ENCODE data around the gene FASTKD1. TPM values are rescaled to one million over a fixed set of nuclear protein-coding genes. Genes with fewer than 3 reads are reported as not detected.

The FASTKD1 gene
- total RNA-seq, 2 donors from 2014 or later: 22.6 to 26.7 TPM

GRCh38 chr2:169509298-169509885, 64.3 kb downstream of the FASTKD1 start, which contains the start of gene KLHL41:
Gene KLHL41 (plus strand): TSS chr2:169509702. CDS start chr2:169509779, 77 bp downstream.
- no peaks in the 10 kb centered on the region for H3K27me3 ChIP-seq
- H3K36me3 ChIP-seq: no peaks in the 10 kb centered on the region
- H3K4me3 ChIP-seq: peak within 1 kb of the TSS; percentile 40 to 41
- DNase-seq (ENCODE audit: low spot score): no peak
- H3K4me1 ChIP-seq: peaks cover 0 to 9% of the 10 kb centered on the region in 2 donors
- H3K9me3 ChIP-seq: no peaks in the 10 kb centered on the region
- H3K27ac ChIP-seq: peak within 1 kb of the TSS; percentile 68 to 80
- TF ChIP-seq CTCF (IDR thresholded peaks at IDR 0.05): no peak

- no peak for DNase-seq (ENCODE audit: low spot score)
- Histone ChIP-seq H3K4me1 (peaks cover 0 to 9% of the 10 kb centered on the region in 2 donors), H3K27me3 (no peaks in the 10 kb centered on the region), H3K36me3 (no peaks in the 10 kb centered on the region), H3K4me3 (no peak overlapping the region), H3K9me3 (no peaks in the 10 kb centered on the region), H3K27ac (no peak overlapping the region)
- TF ChIP-seq CTCF (IDR thresholded peaks at IDR 0.05): no peak
Measured at GRCh38 chr2:169507698-169508097, 66.0 kb downstream of the FASTKD1 start.

DNA sequence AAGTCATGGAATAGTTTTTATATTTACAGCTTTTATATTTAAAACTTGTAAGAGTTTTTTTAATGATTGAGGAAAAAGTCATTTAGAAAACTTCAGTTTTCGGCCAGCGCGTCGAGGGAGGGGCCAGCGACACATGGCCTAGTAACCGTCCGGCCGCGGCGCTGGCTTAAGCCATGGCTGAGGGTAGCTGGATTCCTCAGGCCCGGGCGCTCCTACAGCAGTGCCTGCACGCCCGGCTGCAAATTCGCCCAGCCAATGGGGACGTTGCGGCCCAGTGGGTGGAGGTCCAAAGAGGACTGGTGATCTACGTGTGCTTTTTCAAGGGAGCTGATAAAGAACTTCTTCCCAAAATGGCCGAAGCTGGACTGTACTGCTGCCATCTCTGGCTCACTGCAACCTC, 69.0 kb downstream of the FASTKD1 start:
- no peak for DNase-seq (ENCODE audit: low spot score)
- Histone ChIP-seq H3K4me1 (peaks cover 0 to 9% of the 10 kb centered on the region in 2 donors), H3K36me3 (no peaks in the 10 kb centered on the region), H3K27ac (no peak overlapping the region), H3K4me3 (no peak overlapping the region), H3K9me3 (no peaks in the 10 kb centered on the region), H3K27me3 (no peaks in the 10 kb centered on the region)
- TF ChIP-seq CTCF (IDR thresholded peaks at IDR 0.05): no peak

GRCh38 chr2:169495310-169495928, 78.2 kb downstream of the FASTKD1 start:
- no peak overlapping the region for H3K4me3 ChIP-seq
- H3K27ac ChIP-seq: no peak overlapping the region
- no peak for DNase-seq (ENCODE audit: low spot score)
- no peaks in the 10 kb centered on the region for H3K9me3 ChIP-seq
- H3K27me3 ChIP-seq: no peaks in the 10 kb centered on the region
- no peaks in the 10 kb centered on the region for H3K4me1 ChIP-seq
- H3K36me3 ChIP-seq: peaks cover 4% of the 10 kb centered on the region
- TF ChIP-seq CTCF (IDR thresholded peaks at IDR 0.05): no peak

DNA sequence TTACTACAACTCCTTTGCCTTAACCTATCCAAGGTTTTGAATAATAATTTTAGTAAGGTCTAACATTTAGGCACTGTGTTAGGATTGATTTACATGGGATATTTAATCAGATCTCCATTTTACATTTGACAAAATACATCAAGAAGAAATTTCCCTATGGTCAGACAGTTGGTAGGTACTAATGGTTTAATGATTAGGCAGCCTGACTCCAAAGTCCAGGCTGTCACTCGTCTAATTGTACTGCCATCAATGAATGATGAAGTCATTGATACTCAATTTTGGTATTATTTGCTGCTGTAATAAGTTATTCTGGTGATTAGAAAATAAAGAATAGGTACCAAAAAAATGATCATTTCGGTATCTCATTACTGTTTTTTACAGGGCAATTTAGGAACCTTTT, 80.3 kb downstream of the FASTKD1 start:
- Histone ChIP-seq H3K4me3 (no peak overlapping the region), H3K36me3 (peaks cover 6% of the 10 kb centered on the region)
- no peak for DNase-seq (ENCODE audit: low spot score)

More for the DNA sequence above, 80.3 kb downstream of the FASTKD1 start:
- Histone ChIP-seq H3K27me3 (no peaks in the 10 kb centered on the region), H3K4me1 (no peaks in the 10 kb centered on the region), H3K27ac (no peak overlapping the region), H3K9me3 (no peaks in the 10 kb centered on the region)
- TF ChIP-seq CTCF (IDR thresholded peaks at IDR 0.05): no peak
